ENCODE data around the gene GALNT15. TPM values are rescaled to one million over a fixed set of nuclear protein-coding genes. Genes with fewer than 3 reads are reported as not detected.

GALNT15 gene
- total and polyA plus RNA-seq, 4 donors = under 0.01 to 2.8 (median 1.3) TPM

- no peak for TF ChIP-seq GABPA (IDR thresholded peaks at IDR 0.05 in 1 of 2, conservative IDR thresholded peaks at IDR 0.05 in 1 of 2)
- no peak for TF ChIP-seq ATF3 (IDR thresholded peaks at IDR 0.05)
- TF ChIP-seq HNF4A (conservative IDR thresholded peaks at IDR 0.05) = no peak
- TF ChIP-seq, protein P1, sequence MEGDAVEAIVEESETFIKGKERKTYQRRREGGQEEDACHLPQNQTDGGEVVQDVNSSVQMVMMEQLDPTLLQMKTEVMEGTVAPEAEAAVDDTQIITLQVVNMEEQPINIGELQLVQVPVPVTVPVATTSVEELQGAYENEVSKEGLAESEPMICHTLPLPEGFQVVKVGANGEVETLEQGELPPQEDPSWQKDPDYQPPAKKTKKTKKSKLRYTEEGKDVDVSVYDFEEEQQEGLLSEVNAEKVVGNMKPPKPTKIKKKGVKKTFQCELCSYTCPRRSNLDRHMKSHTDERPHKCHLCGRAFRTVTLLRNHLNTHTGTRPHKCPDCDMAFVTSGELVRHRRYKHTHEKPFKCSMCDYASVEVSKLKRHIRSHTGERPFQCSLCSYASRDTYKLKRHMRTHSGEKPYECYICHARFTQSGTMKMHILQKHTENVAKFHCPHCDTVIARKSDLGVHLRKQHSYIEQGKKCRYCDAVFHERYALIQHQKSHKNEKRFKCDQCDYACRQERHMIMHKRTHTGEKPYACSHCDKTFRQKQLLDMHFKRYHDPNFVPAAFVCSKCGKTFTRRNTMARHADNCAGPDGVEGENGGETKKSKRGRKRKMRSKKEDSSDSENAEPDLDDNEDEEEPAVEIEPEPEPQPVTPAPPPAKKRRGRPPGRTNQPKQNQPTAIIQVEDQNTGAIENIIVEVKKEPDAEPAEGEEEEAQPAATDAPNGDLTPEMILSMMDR (IDR thresholded peaks at IDR 0.05; ENCODE audit: low read depth, low read length, missing input control) = no peak
- no peak for TF ChIP-seq SP1 (IDR thresholded peaks at IDR 0.05)
- no peak for TF ChIP-seq YY1 (IDR thresholded peaks at IDR 0.05)
- no peak for TF ChIP-seq FOXA2 (IDR thresholded peaks at IDR 0.05)
These were observed 12.8 kb downstream of the GALNT15 start (continued) for GRCh38 chr3:16187213-16187790.

GRCh38 chr3:16188071-16188470 lies 13.6 kb downstream of the GALNT15 start:
- Histone ChIP-seq H3K27me3 (ENCODE audit: control insufficient read depth in 4 of 4, insufficient read depth in 4 of 4, low read length in 3 of 4) (no peaks in the 10 kb centered on the region), H3K4me3 (ENCODE audit: low read depth in 1 of 3, low read length in 3 of 3) (no peak overlapping the region), H3K36me3 (ENCODE audit: control insufficient read depth in 4 of 4, insufficient read depth in 3 of 4, low read depth in 1 of 4, low read length in 3 of 4) (no peaks in the 10 kb centered on the region), H3K9ac (ENCODE audit: low read depth in 1 of 2, low read length in 2 of 2) (no peak overlapping the region), H3K9me3 (ENCODE audit: control insufficient read depth in 4 of 4, low read length in 3 of 4) (no peaks in the 10 kb centered on the region), H3K4me1 (ENCODE audit: control insufficient read depth in 4 of 4, insufficient read depth in 4 of 4, low read length in 3 of 4) (peaks cover 0 to 10% (median 6%) of the 10 kb centered on the region in 4 donors), H3K27ac (ENCODE audit: low read depth in 1 of 2, low read length in 2 of 2) (no peak overlapping the region)
- WGBS = 93% methylated on average over 6 of the region's 6 CpGs
- TF ChIP-seq YY1 (IDR thresholded peaks at IDR 0.05) (no peak), HNF4G (IDR thresholded peaks at IDR 0.05) (no peak), ATF3 (IDR thresholded peaks at IDR 0.05) (no peak), RAD21 (IDR thresholded peaks at IDR 0.05) (no peak), JUND (IDR thresholded peaks at IDR 0.05) (no peak), RXRA (IDR thresholded peaks at IDR 0.05) (no peak), SP1 (IDR thresholded peaks at IDR 0.05) (no peak), FOXA2 (IDR thresholded peaks at IDR 0.05) (no peak), TAF1 (conservative IDR thresholded peaks at IDR 0.05) (no peak), NR2F2 (IDR thresholded peaks at IDR 0.05) (no peak), EGR1 (IDR thresholded peaks at IDR 0.05; ENCODE audit: low read depth in 2 of 2) (no peak)
- TF ChIP-seq, protein P1 (IDR thresholded peaks at IDR 0.05; ENCODE audit: low read depth, low read length, missing input control) = no peak
- TF ChIP-seq, protein P2, sequence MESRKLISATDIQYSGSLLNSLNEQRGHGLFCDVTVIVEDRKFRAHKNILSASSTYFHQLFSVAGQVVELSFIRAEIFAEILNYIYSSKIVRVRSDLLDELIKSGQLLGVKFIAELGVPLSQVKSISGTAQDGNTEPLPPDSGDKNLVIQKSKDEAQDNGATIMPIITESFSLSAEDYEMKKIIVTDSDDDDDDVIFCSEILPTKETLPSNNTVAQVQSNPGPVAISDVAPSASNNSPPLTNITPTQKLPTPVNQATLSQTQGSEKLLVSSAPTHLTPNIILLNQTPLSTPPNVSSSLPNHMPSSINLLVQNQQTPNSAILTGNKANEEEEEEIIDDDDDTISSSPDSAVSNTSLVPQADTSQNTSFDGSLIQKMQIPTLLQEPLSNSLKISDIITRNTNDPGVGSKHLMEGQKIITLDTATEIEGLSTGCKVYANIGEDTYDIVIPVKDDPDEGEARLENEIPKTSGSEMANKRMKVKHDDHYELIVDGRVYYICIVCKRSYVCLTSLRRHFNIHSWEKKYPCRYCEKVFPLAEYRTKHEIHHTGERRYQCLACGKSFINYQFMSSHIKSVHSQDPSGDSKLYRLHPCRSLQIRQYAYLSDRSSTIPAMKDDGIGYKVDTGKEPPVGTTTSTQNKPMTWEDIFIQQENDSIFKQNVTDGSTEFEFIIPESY (IDR thresholded peaks at IDR 0.05) = no peak
- TF ChIP-seq, protein P3, sequence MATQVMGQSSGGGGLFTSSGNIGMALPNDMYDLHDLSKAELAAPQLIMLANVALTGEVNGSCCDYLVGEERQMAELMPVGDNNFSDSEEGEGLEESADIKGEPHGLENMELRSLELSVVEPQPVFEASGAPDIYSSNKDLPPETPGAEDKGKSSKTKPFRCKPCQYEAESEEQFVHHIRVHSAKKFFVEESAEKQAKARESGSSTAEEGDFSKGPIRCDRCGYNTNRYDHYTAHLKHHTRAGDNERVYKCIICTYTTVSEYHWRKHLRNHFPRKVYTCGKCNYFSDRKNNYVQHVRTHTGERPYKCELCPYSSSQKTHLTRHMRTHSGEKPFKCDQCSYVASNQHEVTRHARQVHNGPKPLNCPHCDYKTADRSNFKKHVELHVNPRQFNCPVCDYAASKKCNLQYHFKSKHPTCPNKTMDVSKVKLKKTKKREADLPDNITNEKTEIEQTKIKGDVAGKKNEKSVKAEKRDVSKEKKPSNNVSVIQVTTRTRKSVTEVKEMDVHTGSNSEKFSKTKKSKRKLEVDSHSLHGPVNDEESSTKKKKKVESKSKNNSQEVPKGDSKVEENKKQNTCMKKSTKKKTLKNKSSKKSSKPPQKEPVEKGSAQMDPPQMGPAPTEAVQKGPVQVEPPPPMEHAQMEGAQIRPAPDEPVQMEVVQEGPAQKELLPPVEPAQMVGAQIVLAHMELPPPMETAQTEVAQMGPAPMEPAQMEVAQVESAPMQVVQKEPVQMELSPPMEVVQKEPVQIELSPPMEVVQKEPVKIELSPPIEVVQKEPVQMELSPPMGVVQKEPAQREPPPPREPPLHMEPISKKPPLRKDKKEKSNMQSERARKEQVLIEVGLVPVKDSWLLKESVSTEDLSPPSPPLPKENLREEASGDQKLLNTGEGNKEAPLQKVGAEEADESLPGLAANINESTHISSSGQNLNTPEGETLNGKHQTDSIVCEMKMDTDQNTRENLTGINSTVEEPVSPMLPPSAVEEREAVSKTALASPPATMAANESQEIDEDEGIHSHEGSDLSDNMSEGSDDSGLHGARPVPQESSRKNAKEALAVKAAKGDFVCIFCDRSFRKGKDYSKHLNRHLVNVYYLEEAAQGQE (IDR thresholded peaks at IDR 0.05) = no peak
- DNase-seq (ENCODE audit: low spot score) = no peak

Data from liver (tissue), 9 donors.